NCI-H2107 treated with DMSO at 0.1 percent for 48 hours (cell line): ENCODE data around the gene UGT2A3.

Experiments
- DNase-seq: peaks from one replicate; lab custom pipeline; 2025; ENCODE audit not compliant: unreplicated experiment; lab: John Stamatoyannopoulos, UW

The UGT2A3 gene

GRCh38 chr4:68917016-68917415 is 34.6 kb downstream of the UGT2A3 start:
- no peak for DNase-seq

- DNase-seq = no peak
Measured at GRCh38 chr4:68912807-68913206, 38.8 kb downstream of the UGT2A3 start.

DNA sequence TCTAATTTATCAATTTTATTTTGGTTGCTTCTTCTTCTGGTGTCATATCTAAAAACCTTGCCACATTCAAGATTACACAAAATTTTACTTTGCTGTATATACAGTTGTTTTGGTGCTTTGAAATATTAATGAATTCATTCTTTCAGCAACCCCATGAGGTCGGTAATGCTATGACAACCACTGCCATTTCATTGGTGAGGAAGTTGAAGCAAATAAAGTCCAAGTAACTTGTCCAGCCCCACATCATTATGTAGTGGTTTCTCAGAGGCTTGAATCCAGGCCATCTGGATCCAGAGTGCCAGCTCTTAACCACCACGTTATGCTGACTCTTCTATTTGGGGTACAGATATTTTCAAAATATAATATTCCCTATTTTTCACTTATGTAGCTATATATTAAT is 42.2 kb downstream of the UGT2A3 start:
- DNase-seq = no peak

DNA sequence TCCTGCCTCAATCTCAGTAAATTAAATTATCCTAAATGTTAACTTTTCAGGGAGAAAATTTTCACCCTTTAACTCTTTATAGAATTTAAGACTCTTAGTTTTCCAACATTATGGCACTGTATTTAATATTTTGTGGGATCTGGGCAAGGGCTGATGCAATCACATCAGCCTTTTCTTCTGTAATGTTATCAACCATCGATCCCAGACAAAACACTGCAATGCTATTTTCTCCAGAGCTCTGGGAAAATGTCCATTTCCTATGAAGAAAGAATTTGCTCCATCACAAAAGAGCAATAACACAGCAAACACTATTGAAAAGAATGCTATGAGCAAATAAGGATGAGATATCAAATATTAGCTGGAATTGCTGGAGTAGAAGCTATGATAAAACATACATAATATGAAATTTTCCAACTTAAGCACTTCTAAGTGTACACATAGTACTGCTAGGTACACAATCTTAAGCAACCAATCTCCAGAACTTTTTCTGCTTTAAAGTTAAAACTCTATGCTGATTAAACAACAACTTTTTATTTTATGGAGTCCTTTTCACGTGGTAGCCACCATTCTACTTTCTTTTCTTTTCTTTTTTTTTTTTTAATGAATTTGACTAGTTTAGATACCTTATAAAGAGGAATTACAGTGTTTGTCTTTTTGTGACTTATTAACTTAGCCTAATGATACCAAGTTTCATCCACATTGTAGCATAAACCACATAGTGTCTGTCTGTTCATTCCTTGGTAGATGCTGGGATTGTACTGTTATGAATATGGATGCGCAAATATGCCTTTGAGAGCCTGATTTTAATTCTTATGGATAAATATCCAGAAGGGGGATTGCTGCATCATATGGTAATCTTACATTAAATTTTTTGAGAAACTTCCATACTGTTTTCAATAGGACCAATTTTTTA is 43.6 kb downstream of the UGT2A3 start:
- DNase-seq = no peak

DNA sequence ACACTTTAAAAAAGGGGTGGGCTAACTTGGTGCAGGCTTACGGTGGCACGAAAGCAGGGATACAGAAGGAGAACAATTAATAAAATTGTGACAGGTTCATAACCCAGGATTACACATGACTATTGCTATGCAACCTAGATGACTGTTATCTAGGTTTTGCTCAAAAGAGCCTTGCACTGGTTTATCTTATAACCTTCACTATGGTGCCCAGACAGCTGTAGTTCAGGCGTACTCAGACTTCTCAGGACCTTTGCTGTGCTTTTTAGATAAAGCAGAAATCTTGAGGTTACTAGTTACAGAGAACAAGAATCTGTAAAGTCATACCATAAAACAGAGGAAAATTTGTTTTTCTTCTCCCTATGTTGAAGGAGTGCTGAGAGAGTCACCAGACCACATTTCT is 44.4 kb downstream of the UGT2A3 start:
- no peak for DNase-seq

GRCh38 chr4:68906780-68907137 is 44.8 kb downstream of the UGT2A3 start:
- DNase-seq = no peak

- DNase-seq = no peak
Measured at GRCh38 chr4:68905939-68906779, 45.4 kb downstream of the UGT2A3 start.

GRCh38 chr4:68905598-68905938 is 46.0 kb downstream of the UGT2A3 start:
- no peak for DNase-seq

GRCh38 chr4:68904786-68905185 is 46.8 kb downstream of the UGT2A3 start:
- no peak for DNase-seq

- DNase-seq = no peak
Measured at GRCh38 chr4:68896749-68897148, 54.9 kb downstream of the UGT2A3 start.

- DNase-seq = no peak
Measured at GRCh38 chr4:68895561-68896198, 55.9 kb downstream of the UGT2A3 start.

- no peak for DNase-seq
Measured at GRCh38 chr4:68892861-68893260, 58.7 kb downstream of the UGT2A3 start.

- no peak for DNase-seq
Measured at GRCh38 chr4:68891678-68892077, 59.9 kb downstream of the UGT2A3 start.

DNA sequence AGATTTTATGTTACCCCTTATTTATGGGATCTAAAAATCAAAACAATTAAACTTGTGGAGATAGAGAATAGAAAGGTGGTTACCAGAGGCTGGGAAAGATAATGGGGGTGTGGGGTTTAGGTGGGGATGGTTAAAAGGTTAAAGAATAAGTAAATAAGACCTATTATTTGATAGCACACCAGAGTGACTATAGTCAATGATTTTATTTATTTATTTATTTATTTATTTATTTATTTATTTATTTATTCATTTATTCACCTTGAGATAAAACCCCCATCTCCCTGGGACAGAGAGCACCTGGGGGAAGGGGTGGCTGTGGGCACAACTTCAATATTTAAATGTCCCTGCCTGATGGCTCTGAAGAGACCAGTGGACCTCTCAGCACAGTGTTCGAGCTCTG is 66.1 kb downstream of the UGT2A3 start:
- DNase-seq = no peak

- no peak for DNase-seq
Measured at GRCh38 chr4:68883870-68884269, 67.7 kb downstream of the UGT2A3 start.
